Endothelial cell of umbilical vein (primary cell): Measurements from ENCODE around the gene MED16.

Experiments used
- CTCF ChIP-seq, 2 donors: IDR thresholded peaks; 1 replicate in 1 of 2; 2 replicates in 1 of 2; pipeline ENCODE4 v1.5.1; 2011; ENCODE audit warnings: low read length in 2 of 2, mild to moderate bottlenecking in 2 of 2, moderate library complexity in 2 of 2, control low read depth in 1 of 2, inconsistent platforms in 1 of 2, low read depth in 1 of 2; ENCODE audit not compliant: insufficient read depth in 1 of 2; ENCODE audit errors: extremely low read depth in 1 of 2
- EZH2 ChIP-seq: IDR thresholded peaks from 2 replicates; pipeline ENCODE4 v1.6.1; 2012; ENCODE audit warnings: borderline replicate concordance, low read depth, mild to moderate bottlenecking, moderate library complexity, low read length, inconsistent platforms; ENCODE audit not compliant: severe bottlenecking
- JUN ChIP-seq: IDR thresholded peaks from 2 replicates; pipeline ENCODE4 v1.6.1; 2011; ENCODE audit warnings: borderline replicate concordance, low read depth; ENCODE audit not compliant: insufficient read length, insufficient read depth
- MAX ChIP-seq: IDR thresholded peaks from 2 replicates; pipeline ENCODE4 v1.6.1; 2011; ENCODE audit not compliant: insufficient read depth, insufficient read length
- POLR2A ChIP-seq: IDR thresholded peaks from 2 replicates; pipeline ENCODE4 v1.6.1; 2012; ENCODE audit warnings: low read depth, mild to moderate bottlenecking, control low read depth, low read length
- POLR2AphosphoS5 ChIP-seq: IDR thresholded peaks from 2 replicates; pipeline ENCODE4 v1.6.1; 2012; ENCODE audit warnings: low read depth, mild to moderate bottlenecking, control low read depth, low read length, moderate library complexity; ENCODE audit not compliant: insufficient read depth

DNA sequence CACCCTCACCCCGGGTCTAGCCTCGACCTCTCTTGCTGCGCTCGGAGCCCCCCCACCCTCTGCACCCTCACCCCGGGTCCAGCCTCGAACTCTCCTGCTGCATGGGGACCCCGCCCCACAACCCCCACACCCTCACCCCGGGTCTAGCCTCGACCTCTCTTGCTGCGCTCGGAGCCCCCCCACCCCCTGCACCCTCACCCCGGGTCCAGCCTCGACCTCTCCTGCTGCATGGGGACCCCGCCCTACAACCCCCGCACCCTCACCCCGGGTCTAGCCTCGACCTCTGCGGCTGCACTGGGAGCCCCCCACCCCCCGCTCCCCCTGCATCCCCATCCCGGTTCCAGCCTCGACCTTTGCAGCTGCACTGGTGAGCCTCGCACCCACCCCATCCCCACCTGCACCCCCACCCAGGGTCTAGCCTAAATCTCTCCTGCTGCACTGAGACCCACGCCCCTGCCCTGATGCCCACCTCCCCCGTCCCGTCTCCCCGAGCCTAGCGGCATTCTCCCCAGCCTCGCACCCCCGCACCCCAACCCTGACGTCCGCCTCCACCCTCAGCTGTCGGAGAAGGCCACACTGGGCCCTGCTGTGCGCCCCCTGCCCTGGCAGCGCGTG, 31.7 kb downstream of the MED16 start:
- TF ChIP-seq CTCF (IDR thresholded peaks at IDR 0.05; ENCODE audit: extremely low read depth in 1 of 2, insufficient read depth in 1 of 2, low read depth in 1 of 2, low read length in 2 of 2) (no peak), POLR2AphosphoS5 (no peak), MAX (no peak), POLR2A (no peak), EZH2 (no peak), JUN (no peak)
